ENCODE data around the gene CFDP1. TPM values are rescaled to one million over a fixed set of nuclear protein-coding genes. Genes with fewer than 3 reads are reported as not detected.

CFDP1 gene
- total RNA-seq: 47.9 and 59.8 TPM in 2 replicates
- 69.6 and 80.0 TPM in 2 replicates for polyA plus RNA-seq
- 71.6 and 79.4 TPM in 2 replicates for polyA plus RNA-seq (2012)
- 10.1 and 14.2 TPM in 2 replicates for polyA minus RNA-seq (ENCODE audit: low replicate concordance)

GRCh38 chr16:75432828-75433731 lies at the start of gene CFDP1:
Gene CFDP1, minus strand, starts transcription at chr16:75433503. Its CDS starts 151 bp downstream, at chr16:75433352.
- peaks cover 22% of the 10 kb centered on the region for H3K79me2 ChIP-seq (ENCODE audit: control insufficient read depth, insufficient read depth, low read length)
- peak within 1 kb of the TSS; percentile 83 to 96 (median 88) for H3K4me3 ChIP-seq (replicated peaks in 1 of 4; ENCODE audit: control extremely low read depth in 1 of 4, insufficient read depth in 1 of 4, low read depth in 3 of 4, low read length in 4 of 4)

DNA sequence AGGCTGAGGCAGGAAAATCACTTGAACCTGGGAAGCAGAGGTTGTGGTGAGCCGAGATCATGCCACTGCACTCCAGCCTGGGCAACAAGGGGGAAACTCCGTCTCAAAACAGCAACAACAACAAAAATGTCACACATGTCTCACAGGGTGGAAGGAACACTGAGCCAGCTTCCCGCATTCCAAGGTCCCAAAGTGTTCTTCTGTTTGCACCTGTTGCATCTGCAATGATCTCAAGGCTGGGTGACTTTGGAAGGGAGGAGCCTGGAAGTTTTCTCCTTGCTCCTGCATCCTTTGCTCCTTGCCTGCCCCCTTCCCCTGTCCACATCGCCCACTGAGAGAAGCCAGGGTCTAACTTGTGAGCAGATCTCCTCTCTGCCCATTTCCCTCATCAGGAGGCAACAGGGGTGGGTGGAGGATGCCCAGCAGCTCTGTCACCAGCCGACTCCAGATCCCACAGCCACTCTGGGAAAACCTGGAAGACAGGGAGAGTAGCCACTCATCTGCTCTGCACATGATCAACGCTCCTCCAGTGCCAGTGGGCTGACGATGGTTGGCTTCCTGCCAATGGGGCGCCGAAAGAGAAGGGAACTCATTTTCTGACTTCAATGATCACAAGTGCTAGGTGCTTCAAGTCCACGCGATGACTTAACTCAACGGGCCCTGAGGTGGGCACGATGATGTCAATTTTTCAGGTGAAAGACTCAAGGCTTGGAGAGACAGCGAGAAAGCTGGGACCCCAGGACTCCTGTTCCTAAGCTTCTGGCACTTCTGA lies 49.3 kb upstream of the CFDP1 start:
- Histone ChIP-seq H4K20me1 (ENCODE audit: control insufficient read depth, extremely low read depth, insufficient read depth, low read length) (no peaks in the 10 kb centered on the region), H3K36me3 (ENCODE audit: control insufficient read depth, insufficient read depth, low read length) (no peaks in the 10 kb centered on the region), H3K27me3 (ENCODE audit: control insufficient read depth, insufficient read depth, low read length) (peaks cover 4% of the 10 kb centered on the region), H3K4me1 (ENCODE audit: control insufficient read depth, extremely low read depth, insufficient read depth, low read length) (no peaks in the 10 kb centered on the region), H3K27ac (ENCODE audit: insufficient read depth, low read length) (no peak overlapping the region), H3K4me2 (ENCODE audit: extremely low read depth, insufficient read depth, low read length) (no peak overlapping the region), H2AFZ (ENCODE audit: low read length) (no peak overlapping the region), H3K9ac (ENCODE audit: insufficient read depth, low read length) (no peak overlapping the region), H3K4me3 (replicated peaks in 1 of 4; ENCODE audit: control extremely low read depth in 1 of 4, insufficient read depth in 1 of 4, low read depth in 3 of 4, low read length in 4 of 4) (no peak overlapping the region), H3K79me2 (ENCODE audit: control insufficient read depth, insufficient read depth, low read length) (no peaks in the 10 kb centered on the region), H3K9me3 (ENCODE audit: control insufficient read depth, insufficient read depth, low read depth, low read length) (no peaks in the 10 kb centered on the region)
- no peak for DNase-seq (ENCODE audit: low read depth in 2 of 2)
- TF ChIP-seq CTCF (conservative IDR thresholded peaks at IDR 0.05 in 1 of 2, IDR thresholded peaks at IDR 0.05 in 1 of 2; ENCODE audit: low read depth in 1 of 2, low read length in 2 of 2) (no peak), EZH2 (IDR thresholded peaks at IDR 0.05; ENCODE audit: low read length, missing control alignments) (no peak)

More at GRCh38 chr16:75432828-75433731, at the start of gene CFDP1:
- DNase-seq (ENCODE audit: low read depth in 2 of 2): peak; percentile 86 to 95
- H3K27me3 ChIP-seq (ENCODE audit: control insufficient read depth, insufficient read depth, low read length): no peaks in the 10 kb centered on the region
- H3K4me2 ChIP-seq (ENCODE audit: extremely low read depth, insufficient read depth, low read length): peak within 1 kb of the TSS; percentile 64
- no peaks in the 10 kb centered on the region for H4K20me1 ChIP-seq (ENCODE audit: control insufficient read depth, extremely low read depth, insufficient read depth, low read length)
- peak within 1 kb of the TSS; percentile 92 for H3K9ac ChIP-seq (ENCODE audit: insufficient read depth, low read length)
- peak within 1 kb of the TSS; percentile 92 for H2AFZ ChIP-seq (ENCODE audit: low read length)
- no peaks in the 10 kb centered on the region for H3K36me3 ChIP-seq (ENCODE audit: control insufficient read depth, insufficient read depth, low read length)
- H3K27ac ChIP-seq (ENCODE audit: insufficient read depth, low read length): peak within 1 kb of the TSS; percentile 97
- no peaks in the 10 kb centered on the region for H3K9me3 ChIP-seq (ENCODE audit: control insufficient read depth, insufficient read depth, low read depth, low read length)
- TF ChIP-seq CTCF (conservative IDR thresholded peaks at IDR 0.05 in 1 of 2, IDR thresholded peaks at IDR 0.05 in 1 of 2; ENCODE audit: low read depth in 1 of 2, low read length in 2 of 2) (no peak), EZH2 (IDR thresholded peaks at IDR 0.05; ENCODE audit: low read length, missing control alignments) (no peak)
- peaks cover 4% of the 10 kb centered on the region for H3K4me1 ChIP-seq (ENCODE audit: control insufficient read depth, extremely low read depth, insufficient read depth, low read length)

GRCh38 chr16:75481475-75481874 lies 48.2 kb upstream of the CFDP1 start:
- TF ChIP-seq CTCF (conservative IDR thresholded peaks at IDR 0.05 in 1 of 2, IDR thresholded peaks at IDR 0.05 in 1 of 2; ENCODE audit: low read depth in 1 of 2, low read length in 2 of 2) (no peak), EZH2 (IDR thresholded peaks at IDR 0.05; ENCODE audit: low read length, missing control alignments) (no peak)
- H3K4me1 ChIP-seq (ENCODE audit: control insufficient read depth, extremely low read depth, insufficient read depth, low read length): no peaks in the 10 kb centered on the region

More at GRCh38 chr16:75481475-75481874, 48.2 kb upstream of the CFDP1 start:
- no peak for DNase-seq (ENCODE audit: low read depth in 2 of 2)
- no peaks in the 10 kb centered on the region for H3K9me3 ChIP-seq (ENCODE audit: control insufficient read depth, insufficient read depth, low read depth, low read length)
- no peak overlapping the region for H3K4me3 ChIP-seq (replicated peaks in 1 of 4; ENCODE audit: control extremely low read depth in 1 of 4, insufficient read depth in 1 of 4, low read depth in 3 of 4, low read length in 4 of 4)
- H3K27ac ChIP-seq (ENCODE audit: insufficient read depth, low read length): no peak overlapping the region
- no peak overlapping the region for H3K4me2 ChIP-seq (ENCODE audit: extremely low read depth, insufficient read depth, low read length)
- no peak overlapping the region for H2AFZ ChIP-seq (ENCODE audit: low read length)
- peaks cover 4% of the 10 kb centered on the region for H3K27me3 ChIP-seq (ENCODE audit: control insufficient read depth, insufficient read depth, low read length)
- no peaks in the 10 kb centered on the region for H3K36me3 ChIP-seq (ENCODE audit: control insufficient read depth, insufficient read depth, low read length)
- H3K9ac ChIP-seq (ENCODE audit: insufficient read depth, low read length): no peak overlapping the region
- H4K20me1 ChIP-seq (ENCODE audit: control insufficient read depth, extremely low read depth, insufficient read depth, low read length): no peaks in the 10 kb centered on the region
- no peaks in the 10 kb centered on the region for H3K79me2 ChIP-seq (ENCODE audit: control insufficient read depth, insufficient read depth, low read length)

Data from fibroblast of lung (primary cell).